OCI-LY1 (cell line): ENCODE data around the gene MTHFD1L.

Experiments
- CTCF ChIP-seq: fragments of 200-600 bp; sonication (generic), shearing (Covaris generic); IDR thresholded peaks from 2 replicates; pipeline ENCODE4 v1.5.1; 2017; ENCODE audit warnings: mild to moderate bottlenecking, antibody characterized with exemption, low read length, moderate library complexity, mixed read lengths
- EZH2 ChIP-seq: fragments of 200-600 bp; sonication (generic), shearing (Covaris generic); IDR thresholded peaks from 2 replicates; pipeline ENCODE4 v1.8.0; 2017; ENCODE audit warnings: borderline replicate concordance, mixed run types, mild to moderate bottlenecking, antibody characterized with exemption, low read length, moderate library complexity, mixed read lengths

DNA sequence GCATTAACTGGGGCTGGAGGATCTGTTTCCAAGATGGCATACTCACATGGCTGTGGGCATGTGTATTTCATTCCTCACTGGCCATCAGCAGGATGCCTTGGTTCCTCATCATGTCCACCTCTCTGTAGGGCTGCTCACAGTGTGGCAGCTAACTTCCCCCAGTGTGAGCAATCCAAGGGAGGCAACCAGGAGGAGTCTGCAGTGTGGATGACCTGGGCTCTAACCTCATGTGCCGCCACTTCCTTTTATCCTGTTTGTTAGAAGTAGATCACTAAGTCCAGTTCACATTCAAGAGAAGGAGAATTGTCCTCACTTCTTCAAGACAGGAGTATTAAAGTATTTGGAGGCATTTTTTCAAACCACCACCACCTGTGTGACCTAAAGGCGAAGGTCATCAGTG is 54.4 kb downstream of the MTHFD1L start:
- TF ChIP-seq CTCF (no peak), EZH2 (no peak)
